Lung (tissue), 12 donors: ENCODE data around the gene RPE. TPM values are rescaled to one million over a fixed set of nuclear protein-coding genes. Genes with fewer than 3 reads are reported as not detected.

ENCODE experiments used
- ATAC-seq: fragments of 200-7000 bp; cut with Tn5 transposase; one replicate; pipeline ENCODE4 v1.9.1; 2020; ENCODE audit warnings: moderate number of reproducible peaks; ENCODE audit not compliant: insufficient read depth, low FRiP score
- DNase-seq, 3 donors: peaks; one replicate each; pipeline ENCODE4 v3.0.0-alpha.2; 2013 to 2017
- H3K27ac ChIP-seq, 2 donors: one replicate each; pipeline ENCODE4 v1.5.1; 2013; ENCODE audit warnings: mild to moderate bottlenecking in 2 of 2, moderate library complexity in 2 of 2, control low read depth in 1 of 2, inconsistent platforms in 1 of 2, low read depth in 1 of 2, low read length in 1 of 2
- H3K27me3 ChIP-seq, 3 donors: one replicate each; pipeline ENCODE4 v1.5.1; 2013; ENCODE audit warnings: low read length in 2 of 3; ENCODE audit not compliant: control insufficient read depth in 3 of 3, insufficient read depth in 3 of 3
- H3K36me3 ChIP-seq, 4 donors: one replicate each; pipeline ENCODE4 v1.5.1; 2013; ENCODE audit warnings: low read length in 4 of 4, mild to moderate bottlenecking in 1 of 4, moderate library complexity in 1 of 4; ENCODE audit not compliant: control insufficient read depth in 4 of 4, insufficient read depth in 4 of 4
- H3K4me1 ChIP-seq, 5 donors: one replicate each; pipeline ENCODE4 v1.5.1; 2013; ENCODE audit warnings: low read length in 5 of 5, mild to moderate bottlenecking in 2 of 5, moderate library complexity in 1 of 5; ENCODE audit not compliant: control insufficient read depth in 5 of 5, insufficient read depth in 5 of 5
- H3K4me3 ChIP-seq: one replicate; pipeline ENCODE4 v1.5.1; 2013; ENCODE audit warnings: mild to moderate bottlenecking, control low read depth, moderate library complexity
- H3K9ac ChIP-seq, 2 donors: one replicate each; pipeline ENCODE4 v1.5.1; 2013; ENCODE audit warnings: low read length in 2 of 2, control low read depth in 1 of 2; ENCODE audit not compliant: insufficient read depth in 1 of 2
- H3K9me3 ChIP-seq, 4 donors: one replicate each; pipeline ENCODE4 v1.5.1; 2013; ENCODE audit warnings: low read length in 3 of 4, mild to moderate bottlenecking in 1 of 4, moderate library complexity in 1 of 4; ENCODE audit not compliant: control insufficient read depth in 4 of 4, insufficient read depth in 3 of 4
- CTCF ChIP-seq: IDR thresholded peaks from 2 replicates; pipeline ENCODE4 v1.5.1; 2012; ENCODE audit warnings: mild to moderate bottlenecking; ENCODE audit errors: control extremely low read depth, extremely low read depth
- WGBS, 2 donors: extraction: QIAGEN DNeasy Blood & Tissue Kit; methylation state at CpG; one replicate each; pipeline ENCODE4 v1.1.7; 2013; 5-methylcytosine and 5-hydroxymethylcytosine counted together
- polyA plus RNA-seq, 2 donors: library from polyadenylated mRNA; stranded (reverse); fragments of 200-250 nt; gene quantifications; one replicate each; pipeline ENCODE4 v1.2.1, GENCODE V29; 2013
- total RNA-seq, 2 donors: library from RNA; depleted of rRNA in 1 of 2; stranded (reverse); fragments of >200 nt in 1 of 2; gene quantifications; one replicate each; pipeline ENCODE4 v1.2.1, GENCODE V29; 2014 to 2021
- donor health status: control.
- donor health status: control.
- donor health status: Bipolar disorder and iron deficiency.
- donor health status: healthy.
- donor health status: DM: yes; HTN: yes; CAD: no.

RPE gene
- total and polyA plus RNA-seq, 4 donors: 12.5 to 72.2 (median 33.9) TPM

GRCh38 chr2:209960045-209960444 lies 42.4 kb upstream of the RPE start:
- ATAC-seq: no peak
- Histone ChIP-seq H3K9me3 (no peaks in the 10 kb centered on the region), H3K36me3 (no peaks in the 10 kb centered on the region), H3K9ac (no peak overlapping the region), H3K4me3 (no peak overlapping the region), H3K27ac (no peak overlapping the region), H3K27me3 (no peaks in the 10 kb centered on the region), H3K4me1 (peaks cover 0 to 23% (median 4%) of the 10 kb centered on the region in 5 donors)
- 62 to 71% methylated on average over 7 of the region's 7 CpGs for WGBS, 2 donors
- DNase-seq: peak in 2 of 3 donors; percentile 59 to 63
- no peak for TF ChIP-seq CTCF

- no peaks in the 10 kb centered on the region for H3K27me3 ChIP-seq
- H3K4me3 ChIP-seq: no peak overlapping the region
- H3K36me3 ChIP-seq: no peaks in the 10 kb centered on the region
- peak; percentile 62 to 78 (median 75) for DNase-seq
- no peak overlapping the region for H3K9ac ChIP-seq
- WGBS, 2 donors: 34 to 35% methylated on average over 4 of the region's 4 CpGs
- TF ChIP-seq CTCF: peak; percentile 34
- no peak overlapping the region for H3K27ac ChIP-seq
- peaks cover 0 to 23% (median 4%) of the 10 kb centered on the region in 5 donors for H3K4me1 ChIP-seq
- no peaks in the 10 kb centered on the region for H3K9me3 ChIP-seq
- ATAC-seq: peak; percentile 61
These were observed 41.5 kb upstream of the RPE start for GRCh38 chr2:209960676-209961630.

- ATAC-seq (no peak), DNase-seq (no peak)
- H3K9ac ChIP-seq: no peak overlapping the region
- no peaks in the 10 kb centered on the region for H3K27me3 ChIP-seq
- H3K9me3 ChIP-seq: no peaks in the 10 kb centered on the region
- H3K4me3 ChIP-seq: no peak overlapping the region
- WGBS, 2 donors: 85 to 95% methylated on average over 2 of the region's 2 CpGs
- H3K4me1 ChIP-seq: peaks cover 0 to 9% (median 4%) of the 10 kb centered on the region in 5 donors
- H3K27ac ChIP-seq: no peak overlapping the region
- TF ChIP-seq CTCF: no peak
- H3K36me3 ChIP-seq: no peaks in the 10 kb centered on the region
These were observed 36.7 kb upstream of the RPE start for GRCh38 chr2:209965723-209966122.
